Mesendoderm (in vitro differentiated cells): Measurements from ENCODE around the gene FAM120A.

Source experiments
- DNase-seq: peaks from one replicate; pipeline ENCODE4 v3.0.0; 2013
- H2AK5ac ChIP-seq: 2 replicates; pipeline ENCODE4 v1.6.1; 2013; ENCODE audit warnings: low read length, inconsistent platforms
- H2BK120ac ChIP-seq: 2 replicates; pipeline ENCODE4 v1.6.1; 2013; ENCODE audit warnings: low read depth, mild to moderate bottlenecking, low read length, moderate library complexity, mixed read lengths
- H2BK15ac ChIP-seq: replicated peaks from 2 replicates; pipeline ENCODE4 v1.6.1; 2013; ENCODE audit warnings: low read depth, mild to moderate bottlenecking, moderate library complexity
- H2BK5ac ChIP-seq: 2 replicates; pipeline ENCODE4 v1.6.1; 2013; ENCODE audit warnings: low read length, inconsistent platforms
- H3K18ac ChIP-seq: 2 replicates; pipeline ENCODE4 v1.6.1; 2013; ENCODE audit warnings: mild to moderate bottlenecking, low read length, mixed read lengths
- H3K23ac ChIP-seq: one replicate; pipeline ENCODE4 v1.6.1; 2013; ENCODE audit warnings: low read length
- H3K27ac ChIP-seq: 2 replicates; pipeline ENCODE4 v1.5.1; 2013; ENCODE audit warnings: low read depth, mild to moderate bottlenecking, inconsistent platforms, low read length, moderate library complexity
- H3K27me3 ChIP-seq: 2 replicates; pipeline ENCODE4 v1.6.1; 2013; ENCODE audit warnings: low read length, control low read depth, mild to moderate bottlenecking, inconsistent platforms; ENCODE audit not compliant: insufficient read depth, poor library complexity
- H3K36me3 ChIP-seq: 2 replicates; pipeline ENCODE4 v1.6.1; 2013; ENCODE audit warnings: low read length, inconsistent platforms; ENCODE audit not compliant: control insufficient read depth, insufficient read depth
- H3K4ac ChIP-seq: one replicate; pipeline ENCODE4 v1.6.1; 2013; ENCODE audit warnings: low read depth, mild to moderate bottlenecking, low read length, moderate library complexity
- H3K4me1 ChIP-seq: 2 replicates; pipeline ENCODE4 v1.6.1; 2013; ENCODE audit warnings: low read depth, low read length, inconsistent platforms; ENCODE audit not compliant: control insufficient read depth
- H3K4me2 ChIP-seq: 2 replicates; pipeline ENCODE4 v1.6.1; 2013; ENCODE audit warnings: low read length
- H3K4me3 ChIP-seq: 2 replicates; pipeline ENCODE4 v1.5.1; 2013; ENCODE audit warnings: mild to moderate bottlenecking, low read length
- H3K56ac ChIP-seq: one replicate; pipeline ENCODE4 v1.6.1; 2013; ENCODE audit warnings: low read length
- H3K79me1 ChIP-seq: 2 replicates; pipeline ENCODE4 v1.6.1; 2013; ENCODE audit warnings: low read length, inconsistent platforms
- H3K79me2 ChIP-seq: 2 replicates; pipeline ENCODE4 v1.6.1; 2013; ENCODE audit warnings: mild to moderate bottlenecking, low read length; ENCODE audit not compliant: control insufficient read depth, insufficient read depth
- H3K9ac ChIP-seq: 2 replicates; pipeline ENCODE4 v1.6.1; 2013; ENCODE audit warnings: low read length, inconsistent platforms
- H4K5ac ChIP-seq: one replicate; pipeline ENCODE4 v1.6.1; 2013; ENCODE audit warnings: low read length
- H4K8ac ChIP-seq: one replicate; pipeline ENCODE4 v1.6.1; 2013; ENCODE audit warnings: low read depth, mild to moderate bottlenecking, control low read depth, low read length, moderate library complexity
- WGBS: extraction: QIAGEN DNeasy Blood & Tissue Kit; methylation state at CpG from one replicate; pipeline ENCODE4 v1.1.7; 2013; ENCODE audit warnings: low lambda C conversion rate, missing lambda C conversion rate; ENCODE audit not compliant: insufficient coverage; ENCODE audit errors: extremely low coverage; 5-methylcytosine and 5-hydroxymethylcytosine counted together

FAM120A gene

GRCh38 chr9:93476924-93477323, 25.4 kb downstream of the FAM120A start:
- Histone ChIP-seq H3K79me2 (peaks cover 24% of the 10 kb centered on the region), H4K5ac (no peak overlapping the region), H2BK120ac (no peak overlapping the region), H3K4me3 (no peak overlapping the region), H3K18ac (no peak overlapping the region), H3K4me2 (no peak overlapping the region), H3K27ac (no peak overlapping the region), H3K23ac (no peak overlapping the region), H2BK15ac (no peak overlapping the region), H2BK5ac (no peak overlapping the region), H2AK5ac (no peak overlapping the region), H3K79me1 (peaks cover 9% of the 10 kb centered on the region), H3K56ac (no peak overlapping the region), H3K9ac (no peak overlapping the region), H3K27me3 (no peaks in the 10 kb centered on the region), H3K36me3 (no peaks in the 10 kb centered on the region), H3K4me1 (no peaks in the 10 kb centered on the region), H4K8ac (no peak overlapping the region), H3K4ac (no peak overlapping the region)
- DNase-seq, result no peak
- WGBS, result no CpG with 5 or more reads among the region's 4 CpGs

DNA sequence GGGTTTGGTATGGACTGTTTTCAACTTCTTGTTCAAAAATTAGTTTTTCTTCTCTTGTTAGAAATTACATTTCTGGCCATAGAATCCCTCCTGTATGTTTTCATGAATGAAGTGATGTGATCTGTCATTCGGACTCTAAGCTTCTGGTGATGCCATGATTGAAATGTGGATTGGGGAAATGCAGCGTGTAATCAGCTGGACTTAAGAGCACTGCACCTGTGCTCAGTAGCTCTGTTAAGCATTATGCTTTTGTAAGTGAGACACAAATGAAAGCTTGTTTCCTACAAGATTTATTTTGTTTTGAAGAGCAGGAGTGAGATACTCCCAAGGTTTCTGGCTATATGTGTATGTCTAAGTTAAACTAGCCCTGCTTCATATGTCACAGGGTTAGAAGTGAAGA, 25.9 kb downstream of the FAM120A start:
- Histone ChIP-seq H2BK5ac (no peak overlapping the region), H3K79me1 (peaks cover 8% of the 10 kb centered on the region), H3K4me3 (no peak overlapping the region), H2AK5ac (no peak overlapping the region), H3K27ac (no peak overlapping the region), H2BK120ac (no peak overlapping the region), H2BK15ac (no peak overlapping the region), H3K4ac (no peak overlapping the region), H3K56ac (no peak overlapping the region), H3K36me3 (no peaks in the 10 kb centered on the region), H3K9ac (no peak overlapping the region), H4K5ac (no peak overlapping the region), H3K27me3 (no peaks in the 10 kb centered on the region), H3K18ac (no peak overlapping the region), H3K4me1 (no peaks in the 10 kb centered on the region), H4K8ac (no peak overlapping the region), H3K79me2 (peaks cover 24% of the 10 kb centered on the region), H3K23ac (no peak overlapping the region), H3K4me2 (no peak overlapping the region)
- no CpG with 5 or more reads among the region's 2 CpGs for WGBS
- no peak for DNase-seq

DNA sequence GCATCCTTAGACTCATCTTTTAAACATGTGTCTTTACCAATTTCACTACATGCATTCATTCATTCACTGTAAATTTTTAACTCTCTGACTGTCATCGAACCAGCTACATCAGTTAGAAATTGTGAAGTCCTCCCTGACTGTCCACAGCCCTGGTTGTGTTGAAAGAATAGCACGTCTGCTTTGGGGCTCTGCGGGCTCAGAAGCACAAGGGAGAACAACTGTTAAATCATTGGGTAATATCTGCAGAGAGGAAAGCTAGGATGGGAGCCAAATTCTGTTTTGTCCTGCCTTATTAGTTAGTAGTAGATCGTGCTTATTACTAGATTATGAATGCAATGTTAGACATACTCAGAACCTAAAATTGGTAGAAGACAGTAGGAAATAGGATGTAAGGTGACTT, 28.2 kb downstream of the FAM120A start:
- peaks cover 2% of the 10 kb centered on the region for H3K36me3 ChIP-seq
- H3K18ac ChIP-seq, result no peak overlapping the region
- H2AK5ac ChIP-seq, result no peak overlapping the region
- H2BK5ac ChIP-seq, result no peak overlapping the region
- no peak for DNase-seq
- no peaks in the 10 kb centered on the region for H3K27me3 ChIP-seq
- H3K4me2 ChIP-seq, result no peak overlapping the region
- H3K9ac ChIP-seq, result no peak overlapping the region
- H3K4me1 ChIP-seq, result no peaks in the 10 kb centered on the region
- H2BK120ac ChIP-seq, result no peak overlapping the region
- no CpG with 5 or more reads among the region's 4 CpGs for WGBS
- H3K56ac ChIP-seq, result no peak overlapping the region
- no peak overlapping the region for H4K5ac ChIP-seq
- no peak overlapping the region for H4K8ac ChIP-seq
- no peak overlapping the region for H3K27ac ChIP-seq
- no peak overlapping the region for H3K23ac ChIP-seq
- no peak overlapping the region for H2BK15ac ChIP-seq
- no peak overlapping the region for H3K4ac ChIP-seq
- no peak overlapping the region for H3K4me3 ChIP-seq
- H3K79me2 ChIP-seq, result peaks cover 28% of the 10 kb centered on the region
- peaks cover 14% of the 10 kb centered on the region for H3K79me1 ChIP-seq

GRCh38 chr9:93480262-93480661, 28.8 kb downstream of the FAM120A start:
- H3K79me2 ChIP-seq, result peaks cover 26% of the 10 kb centered on the region
- H2BK5ac ChIP-seq, result no peak overlapping the region
- no peak overlapping the region for H4K8ac ChIP-seq
- H3K4me2 ChIP-seq, result no peak overlapping the region
- no peak overlapping the region for H2BK15ac ChIP-seq
- no peak overlapping the region for H3K27ac ChIP-seq
- H3K9ac ChIP-seq, result no peak overlapping the region
- no peak overlapping the region for H3K4me3 ChIP-seq
- peak; percentile 31 for DNase-seq
- no peak overlapping the region for H3K18ac ChIP-seq
- H3K23ac ChIP-seq, result no peak overlapping the region
- H3K56ac ChIP-seq, result no peak overlapping the region
- WGBS, result no CpG with 5 or more reads among the region's 4 CpGs
- peaks cover 14% of the 10 kb centered on the region for H3K79me1 ChIP-seq
- no peaks in the 10 kb centered on the region for H3K27me3 ChIP-seq
- no peak overlapping the region for H2BK120ac ChIP-seq
- no peak overlapping the region for H2AK5ac ChIP-seq
- peaks cover 2% of the 10 kb centered on the region for H3K36me3 ChIP-seq
- H4K5ac ChIP-seq, result no peak overlapping the region
- H3K4me1 ChIP-seq, result no peaks in the 10 kb centered on the region
- H3K4ac ChIP-seq, result no peak overlapping the region

GRCh38 chr9:93480728-93481324, 29.3 kb downstream of the FAM120A start:
- H4K8ac ChIP-seq, result no peak overlapping the region
- no peak for DNase-seq
- no peaks in the 10 kb centered on the region for H3K27me3 ChIP-seq
- peak overlapping the region; percentile 49 for H3K56ac ChIP-seq
- H3K18ac ChIP-seq, result no peak overlapping the region
- peaks cover 2% of the 10 kb centered on the region for H3K36me3 ChIP-seq
- peaks cover 26% of the 10 kb centered on the region for H3K79me2 ChIP-seq
- H4K5ac ChIP-seq, result no peak overlapping the region
- no peak overlapping the region for H2BK120ac ChIP-seq
- no peak overlapping the region for H3K4me2 ChIP-seq
- peaks cover 17% of the 10 kb centered on the region for H3K79me1 ChIP-seq
- no peak overlapping the region for H3K4ac ChIP-seq
- H2BK15ac ChIP-seq, result no peak overlapping the region
- H2BK5ac ChIP-seq, result no peak overlapping the region
- H2AK5ac ChIP-seq, result no peak overlapping the region
- H3K9ac ChIP-seq, result no peak overlapping the region
- no peak overlapping the region for H3K27ac ChIP-seq
- WGBS, result 92% methylated on average over 1 of the region's 7 CpGs
- H3K23ac ChIP-seq, result no peak overlapping the region
- no peaks in the 10 kb centered on the region for H3K4me1 ChIP-seq
- H3K4me3 ChIP-seq, result no peak overlapping the region

DNA sequence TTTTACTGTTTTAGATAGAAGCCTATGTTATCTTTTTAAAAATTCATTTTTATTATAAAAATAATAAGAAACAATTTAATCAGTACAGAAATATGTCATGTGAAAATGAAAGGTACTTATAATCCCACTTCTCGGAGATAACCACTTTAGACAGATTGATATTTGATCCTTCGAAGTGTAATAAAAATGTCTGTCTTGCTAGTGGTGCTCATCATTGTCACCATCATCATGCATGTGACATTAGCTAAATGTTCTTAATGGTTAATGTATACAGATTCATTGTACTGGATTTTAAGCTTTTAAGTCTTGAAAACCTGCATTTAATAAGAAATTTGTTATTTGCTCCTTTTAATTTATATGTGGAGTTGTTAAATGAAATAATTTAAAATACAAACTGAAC, 32.0 kb downstream of the FAM120A start:
- no peak overlapping the region for H2BK120ac ChIP-seq
- H2BK5ac ChIP-seq, result no peak overlapping the region
- no peak overlapping the region for H2BK15ac ChIP-seq
- DNase-seq, result no peak
- H3K9ac ChIP-seq, result no peak overlapping the region
- peaks cover 27% of the 10 kb centered on the region for H3K79me2 ChIP-seq
- WGBS, result no CpG with 5 or more reads among the region's 2 CpGs
- H3K4ac ChIP-seq, result no peak overlapping the region
- H3K4me3 ChIP-seq, result no peak overlapping the region
- no peak overlapping the region for H3K23ac ChIP-seq
- H4K8ac ChIP-seq, result no peak overlapping the region
- peaks cover 24% of the 10 kb centered on the region for H3K79me1 ChIP-seq
- no peak overlapping the region for H2AK5ac ChIP-seq
- no peak overlapping the region for H3K27ac ChIP-seq
- H3K18ac ChIP-seq, result no peak overlapping the region
- H3K56ac ChIP-seq, result no peak overlapping the region
- no peaks in the 10 kb centered on the region for H3K27me3 ChIP-seq
- H3K4me1 ChIP-seq, result no peaks in the 10 kb centered on the region
- H3K36me3 ChIP-seq, result peaks cover 2% of the 10 kb centered on the region
- no peak overlapping the region for H3K4me2 ChIP-seq
- H4K5ac ChIP-seq, result no peak overlapping the region
